Effector CD8-positive, alpha-beta T cell (primary cell): Measurements from ENCODE around the gene STPG3.
A peak's percentile ranks its signal among the peaks of the same experiment; 100 is the strongest.

Experiments used
- DNase-seq: peaks from one replicate; lab custom pipeline; 2025; lab: John Stamatoyannopoulos, UW

The STPG3 gene

GRCh38 chr9:137278721-137279711 lies 27.9 kb downstream of the STPG3 start:
- no peak for DNase-seq

DNA sequence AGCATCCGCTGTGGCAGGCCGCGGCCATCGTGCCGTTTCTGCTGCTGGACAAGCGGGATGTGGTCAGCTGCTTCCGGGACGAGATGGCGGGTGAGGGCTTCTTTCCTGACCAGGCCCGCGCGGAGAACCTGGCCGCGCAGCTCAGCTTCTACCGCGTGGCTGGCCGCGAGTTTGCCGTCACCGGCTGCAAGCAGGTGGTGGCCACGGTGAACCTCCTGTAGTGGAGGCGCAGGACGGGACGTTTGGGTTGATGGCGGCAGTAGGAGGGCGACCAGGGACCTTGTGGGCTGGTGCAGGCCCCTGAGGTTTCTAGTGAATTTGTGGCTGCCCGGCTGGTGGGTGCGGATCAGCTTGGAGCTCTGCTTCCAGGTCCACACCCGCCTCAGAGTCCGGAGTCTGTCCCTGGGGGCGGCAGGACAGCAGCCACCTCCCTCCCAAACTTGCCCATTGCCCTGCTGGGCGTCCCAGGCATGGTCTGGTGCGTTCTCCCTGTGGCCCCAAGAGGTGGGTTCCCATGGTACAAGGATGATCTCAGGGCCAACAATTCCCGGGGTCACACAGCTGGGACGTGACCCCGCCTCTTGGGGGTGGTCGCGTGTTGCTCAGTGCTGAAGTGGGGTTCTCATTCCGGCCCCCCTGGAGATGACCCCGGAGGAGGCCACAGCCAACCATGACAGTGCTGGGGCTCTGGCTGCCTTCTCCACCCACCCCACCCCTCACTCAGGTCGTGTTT lies 28.8 kb downstream of the STPG3 start:
- DNase-seq = no peak

DNA sequence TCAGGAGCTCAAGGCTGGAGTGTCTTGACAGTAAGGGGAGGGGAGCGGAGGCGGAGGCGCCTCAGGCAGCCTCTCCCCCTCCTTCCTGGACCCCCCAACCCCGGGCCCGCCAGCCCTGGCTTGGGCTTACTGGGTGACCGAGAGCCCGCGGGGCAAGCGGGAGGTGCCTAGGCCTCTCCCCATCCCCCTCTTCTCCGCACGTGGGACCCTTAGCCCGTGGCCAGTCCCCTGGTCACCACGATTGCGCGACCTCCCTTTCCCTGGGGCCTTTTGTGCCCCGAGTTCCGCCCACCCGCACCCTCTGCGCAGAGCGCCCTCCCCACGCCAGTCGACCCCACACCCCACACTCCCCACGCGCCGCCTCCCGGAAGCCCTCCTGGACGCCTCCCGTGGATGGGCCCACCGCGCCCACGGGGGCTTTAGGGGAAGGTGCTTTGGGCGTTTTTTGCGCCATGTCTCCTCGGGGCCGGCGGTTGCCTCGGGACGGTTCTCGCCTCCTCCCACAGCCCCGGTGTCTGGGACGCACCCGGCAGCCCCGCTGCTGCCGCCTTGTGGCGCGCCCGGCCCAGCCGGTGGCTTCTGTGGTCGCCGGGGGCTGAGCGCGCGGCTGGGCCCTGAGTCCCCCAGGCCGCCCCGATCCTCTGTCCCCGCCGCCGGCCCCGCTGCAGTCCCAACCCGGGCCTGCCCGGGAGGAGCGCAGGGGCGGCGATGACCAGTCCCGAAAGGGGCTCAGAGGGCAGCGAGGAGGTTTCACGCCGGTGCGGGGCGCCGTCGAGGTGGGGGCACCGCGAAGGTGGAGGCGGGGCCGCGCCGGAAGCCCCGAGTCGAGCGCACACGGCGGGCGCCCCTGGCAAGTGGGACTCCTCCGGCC lies 29.6 kb downstream of the STPG3 start:
- no peak for DNase-seq

DNA sequence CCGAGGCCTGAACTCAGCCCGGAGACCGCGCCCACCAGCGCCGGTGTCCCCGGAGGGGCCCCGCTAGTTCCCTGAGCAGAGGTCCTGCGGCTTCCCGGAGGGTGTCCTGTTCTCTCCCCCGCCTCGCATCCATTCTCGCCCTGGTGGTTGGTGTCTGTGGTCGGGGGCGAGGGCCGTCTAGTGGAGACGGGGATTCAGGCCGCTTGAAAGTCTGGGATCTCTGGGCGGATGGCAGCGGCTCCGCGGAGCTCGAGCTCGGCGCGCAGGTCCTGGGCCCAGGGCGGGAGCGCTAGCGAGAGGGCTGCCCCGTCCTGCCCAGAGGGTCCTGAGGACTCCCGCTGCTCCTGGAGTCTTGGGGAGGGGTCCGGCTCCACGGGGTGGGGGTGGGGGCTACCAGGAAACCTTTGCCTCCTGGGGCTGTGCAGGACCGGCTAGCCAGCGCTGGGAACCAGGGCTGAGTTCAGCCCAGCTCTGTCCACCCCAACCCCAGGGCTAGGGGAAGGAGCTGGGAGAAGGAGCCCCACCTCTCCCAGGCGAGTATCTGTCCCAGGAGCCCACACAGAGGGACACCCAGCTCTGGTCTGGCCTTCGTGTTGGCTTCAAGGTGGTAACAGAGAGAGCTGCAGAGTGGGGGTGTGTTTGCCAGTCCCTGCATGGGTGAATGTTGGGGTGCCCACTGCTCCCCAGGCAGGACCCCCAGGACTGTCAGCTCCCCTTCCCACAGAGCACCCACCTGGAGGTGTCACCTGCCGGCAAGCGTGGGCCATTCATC lies 30.4 kb downstream of the STPG3 start:
- no peak for DNase-seq

GRCh38 chr9:137286975-137287383 lies 35.9 kb downstream of the STPG3 start:
- DNase-seq = no peak

- no peak for DNase-seq
These were observed 42.0 kb downstream of the STPG3 start for GRCh38 chr9:137293094-137293481.

- DNase-seq = no peak
These were observed 42.5 kb downstream of the STPG3 start for GRCh38 chr9:137293482-137294090.

DNA sequence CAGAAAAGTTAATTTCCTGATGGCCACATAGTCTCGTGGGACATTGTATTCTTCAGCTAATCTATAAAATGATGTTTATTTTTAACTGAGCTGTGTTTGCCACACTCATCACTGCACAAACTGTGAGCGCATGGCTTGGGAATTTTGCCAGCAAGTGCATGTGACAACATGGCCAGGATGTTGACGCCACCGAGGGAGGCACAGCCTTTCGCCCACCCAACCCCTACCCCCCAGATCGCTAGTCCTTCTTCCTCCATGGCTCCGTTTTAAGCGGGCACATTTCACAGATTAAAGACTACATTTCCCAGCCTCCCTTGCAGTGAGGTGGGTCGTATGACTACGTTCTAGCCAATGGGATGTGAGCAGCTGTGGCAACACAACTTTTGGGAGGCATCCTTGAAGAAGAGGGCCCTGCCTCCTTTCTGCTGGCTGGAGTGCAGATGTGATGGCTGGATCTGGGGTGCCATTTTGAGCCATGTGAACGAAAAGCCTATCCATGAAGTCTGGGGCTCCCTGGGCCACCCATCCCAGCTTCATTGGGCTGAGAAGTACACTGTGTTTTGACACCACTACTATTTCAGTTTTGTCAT lies 43.1 kb downstream of the STPG3 start:
- DNase-seq = no peak

DNA sequence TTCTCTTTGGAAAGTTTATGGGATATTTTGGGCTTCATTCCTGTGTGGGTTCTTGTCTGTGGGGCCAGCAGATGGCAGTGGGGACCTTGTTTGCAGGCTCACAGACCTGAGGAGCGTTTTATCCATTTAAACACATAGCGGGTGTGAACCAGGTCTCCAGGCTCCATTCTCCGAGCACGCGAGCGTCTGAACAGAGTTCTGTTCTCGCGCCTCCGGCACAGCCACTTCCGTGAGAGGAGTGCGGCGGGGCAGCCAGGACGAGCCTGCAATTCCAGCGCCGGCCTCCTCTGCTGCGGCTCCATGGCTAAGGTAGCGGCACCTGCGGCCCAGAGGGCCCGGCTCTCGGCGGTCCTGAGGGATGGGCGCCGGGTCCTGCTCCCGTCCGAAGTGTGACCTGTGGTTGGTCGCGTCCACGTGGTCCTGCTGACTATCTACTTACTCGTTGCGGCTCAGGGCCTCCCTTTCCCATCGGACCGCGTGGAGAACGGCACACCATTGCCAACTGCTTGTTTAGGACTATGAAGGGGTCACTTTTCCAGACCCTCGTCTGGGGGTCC lies 43.7 kb downstream of the STPG3 start:
- DNase-seq = no peak

- peak; percentile 18 for DNase-seq
These were observed 44.2 kb downstream of the STPG3 start for GRCh38 chr9:137295238-137295811.

DNA sequence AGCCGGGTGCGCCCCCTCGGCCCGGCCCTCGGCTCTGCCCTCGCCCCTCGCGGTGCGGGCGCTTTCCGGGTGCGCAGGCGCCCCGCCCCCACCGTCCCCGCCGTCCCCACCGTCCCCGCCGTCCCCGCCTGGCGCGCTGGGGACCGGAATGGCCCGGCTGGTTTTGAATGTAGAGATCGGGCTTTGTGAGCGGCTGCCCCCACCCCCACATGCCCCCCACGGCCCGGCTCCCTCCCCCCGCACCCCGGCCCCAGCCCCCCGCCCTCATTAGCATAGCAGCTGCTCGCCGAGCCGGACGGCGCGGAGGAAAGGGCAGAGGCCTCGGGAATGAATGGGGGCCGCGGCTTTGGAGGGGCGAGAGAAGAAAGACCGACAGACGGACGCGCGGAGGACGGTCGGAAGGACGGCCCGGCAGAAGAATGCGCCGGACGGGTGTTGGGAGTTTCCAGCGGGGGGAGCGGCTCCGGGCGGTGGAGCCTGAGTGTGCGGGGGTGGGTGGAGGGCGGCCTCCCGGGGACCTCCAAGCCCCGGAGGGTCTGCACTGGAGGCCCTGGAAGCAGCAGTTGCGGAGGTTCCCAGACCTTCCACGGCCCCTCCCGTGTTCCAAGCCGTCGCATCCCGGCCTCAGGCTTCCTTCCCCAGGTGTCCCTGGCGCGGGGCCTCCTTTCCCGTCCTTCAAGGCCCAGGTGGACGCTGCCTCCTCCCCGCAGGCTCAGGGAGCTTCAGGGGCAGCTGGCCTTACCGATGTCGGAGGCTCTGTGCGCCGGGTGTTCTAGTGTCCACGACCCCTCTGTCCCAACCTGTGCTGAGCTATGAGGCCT lies 45.0 kb downstream of the STPG3 start:
- no peak for DNase-seq

GRCh38 chr9:137296670-137297664 lies 45.9 kb downstream of the STPG3 start:
- DNase-seq = no peak

DNA sequence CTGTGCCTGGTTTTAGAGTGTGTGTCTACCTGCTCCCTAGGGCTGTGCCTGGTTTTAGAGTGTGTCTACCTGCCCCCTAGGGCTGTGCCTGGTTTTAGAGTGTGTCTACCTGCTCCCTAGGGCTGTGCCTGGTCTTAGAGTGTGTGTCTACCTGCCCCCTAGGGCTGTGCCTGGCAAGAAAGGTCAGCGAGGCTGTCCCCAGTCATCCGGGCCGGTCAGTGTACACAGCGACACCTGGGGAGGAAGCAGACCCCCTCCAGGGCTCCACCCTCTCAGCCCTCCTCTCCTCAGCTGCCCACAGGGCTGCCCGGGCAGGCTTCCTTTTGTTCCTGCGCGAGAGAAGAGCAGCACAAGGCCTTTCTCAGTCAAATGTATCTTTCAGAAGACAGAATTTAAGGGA lies 46.9 kb downstream of the STPG3 start:
- DNase-seq = no peak

- DNase-seq = no peak
These were observed 47.5 kb downstream of the STPG3 start for GRCh38 chr9:137298401-137299202.

DNA sequence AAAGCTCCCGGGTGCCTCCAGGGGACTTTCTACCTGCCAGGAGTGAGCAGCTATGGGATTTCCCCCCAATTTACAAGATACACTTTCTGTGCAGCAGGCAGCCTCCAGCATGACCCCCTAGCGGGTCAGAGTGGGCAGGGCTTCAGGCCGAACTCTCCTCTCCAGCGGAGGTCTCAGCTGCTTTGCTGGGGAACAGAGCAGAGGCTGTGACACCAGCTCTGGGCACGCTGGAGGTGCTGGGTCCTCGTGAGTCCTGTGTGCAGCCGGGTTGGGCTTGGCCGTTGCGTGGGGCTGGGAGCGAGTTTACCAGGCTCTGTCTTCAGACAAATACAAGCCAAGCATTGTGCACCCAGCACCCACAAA lies 48.1 kb downstream of the STPG3 start:
- DNase-seq = no peak

DNA sequence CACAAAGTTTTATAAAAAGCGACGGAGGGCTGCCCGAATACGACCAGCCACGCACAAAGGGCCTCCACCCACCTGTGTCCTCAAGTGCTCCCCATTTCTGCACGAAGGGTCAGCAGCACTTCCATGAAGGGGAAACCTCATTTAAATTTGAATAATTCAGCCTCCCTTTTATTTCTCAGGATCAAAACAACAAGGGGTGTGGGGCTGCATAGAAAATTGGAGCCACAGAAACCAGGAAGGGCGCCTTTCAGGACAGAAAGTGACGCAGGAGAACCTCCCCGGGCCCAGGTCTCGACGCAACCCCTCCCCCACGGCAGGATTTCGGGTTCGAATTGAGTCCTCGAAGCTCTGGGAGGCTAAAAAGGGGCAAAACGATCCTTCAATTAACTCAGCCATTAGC lies 48.9 kb downstream of the STPG3 start:
- no peak for DNase-seq

- no peak for DNase-seq
These were observed 49.5 kb downstream of the STPG3 start for GRCh38 chr9:137300567-137301080.
